Ovary (tissue), 3 donors: ENCODE data around the gene GABRD.

Experiments
- EP300 ChIP-seq: sonication (generic); formaldehyde crosslinking; IDR thresholded peaks from one replicate; pipeline ENCODE4 v1.6.1; 2017; ENCODE audit warnings: antibody characterized with exemption
- POLR2A ChIP-seq: fragments of 450-650 bp; IDR thresholded peaks from one replicate; pipeline ENCODE4 v1.6.1; 2017; ENCODE audit warnings: antibody characterized with exemption, mild to moderate bottlenecking, moderate library complexity
- TF ChIP-seq, protein P1 (sequence below), 3 donors: fragments of 450-650 bp in 2 of 3; fragments of 200-600 bp in 1 of 3; IDR thresholded peaks; one replicate each; pipeline versions ENCODE4 v1.5.1 to v1.8.0; 2016 to 2022; ENCODE audit warnings: antibody characterized with exemption in 3 of 3, mild to moderate bottlenecking in 1 of 3
- donor health status: DM: no; HTN: no; CAD: no.

DNA sequence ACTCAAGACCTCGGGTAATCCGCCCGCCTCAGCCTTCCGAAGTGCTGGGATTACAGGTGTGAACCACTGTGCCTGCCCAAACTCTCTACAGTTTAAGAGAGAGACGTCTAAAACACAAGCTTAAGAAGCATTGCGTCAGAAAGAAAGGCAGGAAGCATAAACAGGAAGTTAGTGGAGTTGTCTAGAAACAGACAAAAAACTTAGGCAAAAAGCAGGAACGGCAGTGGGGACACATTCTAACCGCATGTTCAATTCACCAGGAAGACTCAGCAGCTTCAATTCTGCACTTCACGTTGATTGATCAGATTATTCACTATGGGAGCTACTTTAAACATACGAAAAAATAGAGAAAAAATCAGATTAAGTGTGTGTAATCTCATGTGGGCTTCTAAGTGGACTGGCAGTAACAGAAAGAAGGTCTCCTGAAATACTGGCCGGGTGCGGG lies 22.9 kb upstream of the GABRD start:
- TF ChIP-seq, protein P1, sequence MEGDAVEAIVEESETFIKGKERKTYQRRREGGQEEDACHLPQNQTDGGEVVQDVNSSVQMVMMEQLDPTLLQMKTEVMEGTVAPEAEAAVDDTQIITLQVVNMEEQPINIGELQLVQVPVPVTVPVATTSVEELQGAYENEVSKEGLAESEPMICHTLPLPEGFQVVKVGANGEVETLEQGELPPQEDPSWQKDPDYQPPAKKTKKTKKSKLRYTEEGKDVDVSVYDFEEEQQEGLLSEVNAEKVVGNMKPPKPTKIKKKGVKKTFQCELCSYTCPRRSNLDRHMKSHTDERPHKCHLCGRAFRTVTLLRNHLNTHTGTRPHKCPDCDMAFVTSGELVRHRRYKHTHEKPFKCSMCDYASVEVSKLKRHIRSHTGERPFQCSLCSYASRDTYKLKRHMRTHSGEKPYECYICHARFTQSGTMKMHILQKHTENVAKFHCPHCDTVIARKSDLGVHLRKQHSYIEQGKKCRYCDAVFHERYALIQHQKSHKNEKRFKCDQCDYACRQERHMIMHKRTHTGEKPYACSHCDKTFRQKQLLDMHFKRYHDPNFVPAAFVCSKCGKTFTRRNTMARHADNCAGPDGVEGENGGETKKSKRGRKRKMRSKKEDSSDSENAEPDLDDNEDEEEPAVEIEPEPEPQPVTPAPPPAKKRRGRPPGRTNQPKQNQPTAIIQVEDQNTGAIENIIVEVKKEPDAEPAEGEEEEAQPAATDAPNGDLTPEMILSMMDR (IDR thresholded peaks at IDR 0.05), result no peak
- TF ChIP-seq EP300 (no peak), POLR2A (no peak)
